Astrocyte (in vitro differentiated cells and primary cell): Measurements from ENCODE around the gene FSTL4. TPM values are rescaled to one million over a fixed set of nuclear protein-coding genes. Genes with fewer than 3 reads are reported as not detected.

ENCODE experiments used
- DNase-seq: peaks from one replicate; pipeline ENCODE4 v3.0.0-alpha.2; 2010; ENCODE audit warnings: low read depth
- FAIRE-seq: peaks from 2 replicates; lab custom pipeline; 2011; peaks lifted over from hg19 to GRCh38; lab: Jason Lieb, UNC
- H2AFZ ChIP-seq: 2 replicates; pipeline ENCODE4 v1.6.0; 2012; ENCODE audit warnings: low read depth, low read length, inconsistent platforms
- H3K27ac ChIP-seq: 2 replicates; pipeline ENCODE4 v1.5.1; 2011; ENCODE audit warnings: low read depth, low read length, inconsistent platforms
- H3K27me3 ChIP-seq: 2 replicates; pipeline ENCODE4 v1.6.0; 2011; ENCODE audit warnings: low read length, inconsistent platforms; ENCODE audit not compliant: insufficient read depth
- H3K36me3 ChIP-seq: 2 replicates; pipeline ENCODE4 v1.5.1; 2011; ENCODE audit warnings: low read length, inconsistent platforms; ENCODE audit not compliant: insufficient read depth
- H3K4me1 ChIP-seq: 2 replicates; pipeline ENCODE4 v1.5.1; 2011; ENCODE audit warnings: low read length, inconsistent platforms; ENCODE audit not compliant: insufficient read depth
- H3K4me2 ChIP-seq: 2 replicates; pipeline ENCODE4 v1.6.0; 2012; ENCODE audit warnings: low read length, inconsistent platforms
- H3K4me3 ChIP-seq: 2 replicates; pipeline ENCODE4 v1.5.1; 2011; ENCODE audit warnings: low read depth, mild to moderate bottlenecking, low read length, inconsistent platforms; ENCODE audit not compliant: insufficient read depth
- H3K79me2 ChIP-seq: 2 replicates; pipeline ENCODE4 v1.6.0; 2012; ENCODE audit warnings: mild to moderate bottlenecking, low read length, inconsistent platforms; ENCODE audit not compliant: insufficient read depth
- H3K9ac ChIP-seq: 2 replicates; pipeline ENCODE4 v1.6.0; 2012; ENCODE audit warnings: mild to moderate bottlenecking, low read length, inconsistent platforms
- H3K9me3 ChIP-seq: 2 replicates; pipeline ENCODE4 v1.5.1; 2012; ENCODE audit warnings: low read depth, mild to moderate bottlenecking, low read length, inconsistent platforms; ENCODE audit not compliant: insufficient read depth
- H4K20me1 ChIP-seq: 2 replicates; pipeline ENCODE4 v1.6.0; 2012; ENCODE audit warnings: low read length, inconsistent platforms; ENCODE audit not compliant: insufficient read depth
- H3K27ac Mint-ChIP-seq: one replicate; pipeline ENCODE4 v1.8.0; 2021; ENCODE audit warnings: mild to moderate bottlenecking, mixed read lengths; ENCODE audit not compliant: unreplicated experiment
- H3K27me3 Mint-ChIP-seq: one replicate; pipeline ENCODE4 v1.8.0; 2021; ENCODE audit warnings: low read depth, mixed read lengths; ENCODE audit not compliant: unreplicated experiment
- H3K36me3 Mint-ChIP-seq: one replicate; pipeline ENCODE4 v1.8.0; 2021; ENCODE audit warnings: low read depth, mixed read lengths; ENCODE audit not compliant: unreplicated experiment
- H3K4me1 Mint-ChIP-seq: one replicate; pipeline ENCODE4 v1.8.0; 2021; ENCODE audit warnings: low read depth, mixed read lengths; ENCODE audit not compliant: unreplicated experiment
- H3K4me3 Mint-ChIP-seq: one replicate; pipeline ENCODE4 v1.8.0; 2021; ENCODE audit warnings: mild to moderate bottlenecking, moderate library complexity, mixed read lengths; ENCODE audit not compliant: unreplicated experiment
- H3K9me3 Mint-ChIP-seq: one replicate; pipeline ENCODE4 v1.8.0; 2021; ENCODE audit warnings: mild to moderate bottlenecking, mixed read lengths; ENCODE audit not compliant: unreplicated experiment
- EZH2 ChIP-seq: IDR thresholded peaks from 2 replicates; pipeline ENCODE4 v1.6.1; 2012; ENCODE audit warnings: mild to moderate bottlenecking, low read length, inconsistent platforms; ENCODE audit not compliant: insufficient read depth
- total RNA-seq: library from RNA; stranded (reverse); gene quantifications from 2 replicates; pipeline ENCODE4 v1.2.1, GENCODE V29; 2021
- TF ChIP-seq, protein P1 (sequence below): IDR thresholded peaks from 2 replicates; pipeline ENCODE4 v1.5.1; 2011; ENCODE audit warnings: low read depth, mild to moderate bottlenecking, inconsistent platforms, low read length, moderate library complexity; ENCODE audit not compliant: insufficient read depth

FSTL4 gene
- total RNA-seq, 1 donor from 2014 or later: not detected

DNA sequence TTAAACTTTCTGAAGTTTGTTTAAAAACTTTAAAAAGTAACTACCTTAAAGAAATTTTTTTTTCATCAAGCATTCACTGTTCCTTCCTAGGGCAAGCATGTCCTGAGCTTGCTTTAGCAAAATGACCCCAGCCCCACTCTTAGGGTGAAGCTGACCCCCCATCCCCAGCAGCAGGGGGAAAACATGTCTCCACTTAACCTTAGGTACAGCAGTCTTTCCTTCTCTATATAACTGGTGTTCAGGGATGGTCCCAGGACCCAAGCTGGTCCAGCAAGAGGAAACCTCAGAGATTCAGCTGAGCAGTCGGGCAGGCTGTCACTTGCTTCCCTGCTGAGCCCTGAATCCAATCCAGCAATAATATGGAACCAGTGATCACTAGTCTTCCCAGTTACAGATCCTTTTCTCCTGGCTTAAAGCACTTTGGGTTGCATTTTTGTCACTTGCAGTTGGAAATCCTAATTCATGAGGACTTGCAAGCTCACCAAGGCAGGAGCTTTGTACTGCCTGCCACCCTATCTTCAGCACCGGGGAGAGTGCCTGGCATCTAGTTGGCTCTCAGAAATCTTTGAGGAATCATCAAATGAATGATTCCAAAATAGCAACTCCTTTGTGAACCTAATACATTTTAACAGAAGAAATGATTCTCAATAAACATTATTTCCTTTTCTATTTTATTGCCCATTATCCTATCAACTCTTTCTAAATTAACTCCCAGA is 91.2 kb downstream of the FSTL4 start:
- Mint-ChIP-seq H3K9me3 (peaks cover 1% of the 10 kb centered on the region), H3K27me3 (peaks cover 25% of the 10 kb centered on the region), H3K27ac (no peak overlapping the region), H3K36me3 (no peaks in the 10 kb centered on the region), H3K4me3 (no peak overlapping the region), H3K4me1 (peaks cover 2% of the 10 kb centered on the region)
- TF ChIP-seq EZH2: no peak
- TF ChIP-seq, protein P1, sequence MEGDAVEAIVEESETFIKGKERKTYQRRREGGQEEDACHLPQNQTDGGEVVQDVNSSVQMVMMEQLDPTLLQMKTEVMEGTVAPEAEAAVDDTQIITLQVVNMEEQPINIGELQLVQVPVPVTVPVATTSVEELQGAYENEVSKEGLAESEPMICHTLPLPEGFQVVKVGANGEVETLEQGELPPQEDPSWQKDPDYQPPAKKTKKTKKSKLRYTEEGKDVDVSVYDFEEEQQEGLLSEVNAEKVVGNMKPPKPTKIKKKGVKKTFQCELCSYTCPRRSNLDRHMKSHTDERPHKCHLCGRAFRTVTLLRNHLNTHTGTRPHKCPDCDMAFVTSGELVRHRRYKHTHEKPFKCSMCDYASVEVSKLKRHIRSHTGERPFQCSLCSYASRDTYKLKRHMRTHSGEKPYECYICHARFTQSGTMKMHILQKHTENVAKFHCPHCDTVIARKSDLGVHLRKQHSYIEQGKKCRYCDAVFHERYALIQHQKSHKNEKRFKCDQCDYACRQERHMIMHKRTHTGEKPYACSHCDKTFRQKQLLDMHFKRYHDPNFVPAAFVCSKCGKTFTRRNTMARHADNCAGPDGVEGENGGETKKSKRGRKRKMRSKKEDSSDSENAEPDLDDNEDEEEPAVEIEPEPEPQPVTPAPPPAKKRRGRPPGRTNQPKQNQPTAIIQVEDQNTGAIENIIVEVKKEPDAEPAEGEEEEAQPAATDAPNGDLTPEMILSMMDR: no peak
- FAIRE-seq (no peak), DNase-seq (no peak)
- no peak overlapping the region for H3K4me3 ChIP-seq
- no peaks in the 10 kb centered on the region for H4K20me1 ChIP-seq
- H3K9me3 ChIP-seq: no peaks in the 10 kb centered on the region
- H3K79me2 ChIP-seq: no peaks in the 10 kb centered on the region
- peaks cover 2% of the 10 kb centered on the region for H3K27me3 ChIP-seq
- no peak overlapping the region for H2AFZ ChIP-seq
- no peak overlapping the region for H3K9ac ChIP-seq
- no peak overlapping the region for H3K27ac ChIP-seq
- H3K36me3 ChIP-seq: no peaks in the 10 kb centered on the region
- H3K4me1 ChIP-seq: no peaks in the 10 kb centered on the region
- H3K4me2 ChIP-seq: no peak overlapping the region

- Histone ChIP-seq H3K4me2 (no peak overlapping the region), H2AFZ (no peak overlapping the region), H3K9ac (no peak overlapping the region), H3K36me3 (no peaks in the 10 kb centered on the region), H3K27me3 (no peaks in the 10 kb centered on the region), H3K79me2 (no peaks in the 10 kb centered on the region), H3K9me3 (no peaks in the 10 kb centered on the region), H4K20me1 (no peaks in the 10 kb centered on the region), H3K27ac (no peak overlapping the region), H3K4me3 (no peak overlapping the region), H3K4me1 (no peaks in the 10 kb centered on the region)
- H3K9me3 Mint-ChIP-seq: peaks cover 1% of the 10 kb centered on the region
- H3K36me3 Mint-ChIP-seq: no peaks in the 10 kb centered on the region
- no peak for FAIRE-seq
- H3K27me3 Mint-ChIP-seq: peaks cover 25% of the 10 kb centered on the region
- no peak for TF ChIP-seq EZH2
- TF ChIP-seq, protein P1: no peak
- no peak overlapping the region for H3K27ac Mint-ChIP-seq
- DNase-seq: no peak
- no peaks in the 10 kb centered on the region for H3K4me1 Mint-ChIP-seq
- H3K4me3 Mint-ChIP-seq: no peak overlapping the region
Measured at GRCh38 chr5:133520062-133520461, 92.3 kb downstream of the FSTL4 start.

GRCh38 chr5:133519191-133519590 is 93.2 kb downstream of the FSTL4 start:
- FAIRE-seq: no peak
- no peaks in the 10 kb centered on the region for H3K36me3 ChIP-seq

More at GRCh38 chr5:133519191-133519590, 93.2 kb downstream of the FSTL4 start:
- Histone ChIP-seq H3K4me2 (no peak overlapping the region), H3K4me1 (no peaks in the 10 kb centered on the region), H3K27me3 (no peaks in the 10 kb centered on the region), H4K20me1 (no peaks in the 10 kb centered on the region), H2AFZ (no peak overlapping the region), H3K79me2 (no peaks in the 10 kb centered on the region), H3K9me3 (no peaks in the 10 kb centered on the region), H3K27ac (no peak overlapping the region), H3K4me3 (no peak overlapping the region), H3K9ac (no peak overlapping the region)
- peaks cover under 1% of the 10 kb centered on the region for H3K9me3 Mint-ChIP-seq
- H3K4me3 Mint-ChIP-seq: no peak overlapping the region
- H3K27ac Mint-ChIP-seq: no peak overlapping the region
- H3K4me1 Mint-ChIP-seq: no peaks in the 10 kb centered on the region
- DNase-seq: no peak
- H3K36me3 Mint-ChIP-seq: no peaks in the 10 kb centered on the region
- TF ChIP-seq, protein P1: no peak
- TF ChIP-seq EZH2: no peak
- peaks cover 24% of the 10 kb centered on the region for H3K27me3 Mint-ChIP-seq
